ENCODE measurements around the gene EME2.

EME2 gene

DNA sequence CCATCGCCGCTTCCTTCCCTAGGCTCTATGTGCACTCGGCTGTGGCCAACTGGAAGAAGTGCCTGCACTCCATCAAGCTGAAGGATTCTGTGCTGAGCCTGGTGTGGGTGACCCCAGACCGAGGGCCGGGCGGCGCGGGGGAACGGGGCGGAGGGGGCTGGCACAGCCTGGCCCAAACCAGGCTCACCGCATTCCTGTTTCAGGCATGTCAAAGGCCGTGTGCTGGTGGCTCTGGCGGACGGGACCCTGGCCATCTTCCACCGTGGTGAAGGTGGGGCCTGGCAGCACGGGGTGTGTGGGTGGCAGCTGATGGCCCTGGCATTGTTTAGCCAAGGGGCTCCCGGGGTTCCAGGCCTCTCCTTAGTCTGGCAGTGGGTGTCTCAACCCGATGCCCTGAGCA, 5.9 kb upstream of the EME2 start:
- no peak for DNase-seq (ENCODE audit: low read depth in 2 of 2)

DNA sequence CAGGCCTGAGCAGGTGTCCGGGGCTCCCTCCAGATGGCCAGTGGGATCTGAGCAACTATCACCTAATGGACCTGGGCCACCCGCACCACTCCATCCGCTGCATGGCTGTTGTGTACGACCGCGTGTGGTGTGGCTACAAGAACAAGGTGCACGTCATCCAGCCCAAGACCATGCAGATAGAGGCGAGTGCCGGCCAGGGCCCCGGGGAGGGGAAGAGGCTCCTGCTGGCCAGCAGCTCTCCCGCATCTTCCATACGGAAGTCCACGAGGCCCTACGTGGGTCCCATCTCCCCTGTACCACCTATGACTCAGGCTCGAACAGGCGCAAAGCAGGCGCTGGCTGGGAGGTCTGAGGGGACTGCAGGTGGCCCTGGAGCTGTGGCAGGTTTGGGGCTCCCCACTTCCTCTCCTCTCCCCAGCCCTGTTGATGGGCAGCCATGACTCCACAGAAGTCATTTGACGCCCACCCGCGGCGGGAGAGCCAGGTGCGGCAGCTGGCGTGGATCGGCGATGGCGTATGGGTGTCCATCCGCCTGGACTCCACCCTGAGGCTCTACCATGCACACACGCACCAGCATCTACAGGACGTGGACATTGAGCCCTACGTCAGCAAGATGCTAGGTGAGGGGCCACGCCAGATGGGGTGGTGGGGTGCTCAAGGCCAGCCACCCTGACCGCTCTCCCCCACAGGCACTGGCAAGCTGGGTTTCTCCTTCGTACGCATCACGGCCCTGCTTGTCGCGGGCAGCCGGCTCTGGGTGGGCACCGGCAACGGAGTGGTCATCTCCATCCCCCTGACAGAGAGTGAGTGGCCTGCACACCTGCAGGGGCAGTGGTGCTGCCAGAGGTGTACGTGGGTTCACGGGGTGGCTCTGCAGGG, 5.3 kb upstream of the EME2 start:
- no peak for DNase-seq (ENCODE audit: low read depth in 2 of 2)

DNA sequence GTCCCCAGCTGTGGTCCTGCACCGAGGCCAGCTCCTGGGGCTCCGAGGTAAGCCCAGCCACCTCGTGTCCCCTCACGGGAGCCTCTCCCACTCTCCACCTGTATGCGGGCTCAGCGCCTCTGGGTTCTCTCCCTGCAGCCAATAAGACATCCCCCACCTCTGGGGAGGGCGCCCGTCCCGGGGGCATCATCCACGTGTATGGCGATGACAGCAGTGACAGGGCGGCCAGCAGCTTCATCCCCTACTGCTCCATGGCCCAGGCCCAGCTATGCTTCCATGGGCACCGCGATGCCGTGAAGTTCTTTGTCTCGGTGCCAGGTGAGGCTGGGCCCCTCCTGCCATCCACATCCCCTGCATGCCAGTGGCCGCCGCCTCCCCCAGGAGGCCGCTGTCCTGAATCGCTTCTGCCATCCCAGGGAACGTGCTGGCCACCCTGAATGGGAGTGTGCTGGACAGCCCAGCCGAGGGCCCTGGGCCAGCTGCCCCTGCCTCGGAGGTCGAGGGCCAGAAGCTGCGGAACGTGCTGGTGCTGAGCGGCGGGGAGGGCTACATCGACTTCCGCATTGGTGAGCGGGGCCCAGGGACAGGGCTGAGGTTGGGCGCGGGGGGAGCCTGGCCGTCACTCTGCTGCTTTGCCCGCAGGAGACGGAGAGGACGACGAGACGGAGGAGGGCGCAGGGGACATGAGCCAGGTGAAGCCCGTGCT, 4.4 kb upstream of the EME2 start:
- no peak for DNase-seq (ENCODE audit: low read depth in 2 of 2)

DNA sequence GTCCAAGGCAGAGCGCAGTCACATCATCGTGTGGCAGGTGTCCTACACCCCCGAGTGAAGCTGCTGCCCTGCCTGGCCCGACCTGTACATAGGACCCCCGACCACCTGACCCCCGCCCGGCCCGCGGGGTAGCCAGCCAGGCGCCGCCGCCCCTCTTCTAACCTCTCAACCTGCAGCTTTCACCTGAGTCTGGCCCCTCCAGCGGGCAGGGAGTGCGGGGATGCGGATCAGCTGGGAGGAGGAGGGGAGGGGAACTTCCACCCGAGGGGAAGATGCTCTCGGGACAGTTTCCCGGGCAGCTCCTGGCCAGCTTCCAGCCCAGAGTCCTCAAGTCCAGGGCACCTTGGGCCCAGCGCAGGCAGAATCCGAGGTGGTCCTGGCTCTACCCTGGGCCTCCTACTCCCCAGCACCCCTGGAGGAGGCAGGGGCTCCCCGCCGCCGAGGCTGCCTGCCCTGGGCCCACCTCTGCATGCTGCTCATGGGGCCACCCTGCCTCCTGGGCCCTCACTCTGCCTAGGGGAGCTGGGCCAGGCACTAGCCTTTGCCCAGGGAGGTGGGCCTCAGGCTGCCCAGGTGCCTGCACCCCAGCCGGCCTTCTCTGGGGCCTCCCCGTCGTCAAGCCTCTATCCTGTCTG, 3.7 kb upstream of the EME2 start:
- DNase-seq (ENCODE audit: low read depth in 2 of 2) = no peak

DNA sequence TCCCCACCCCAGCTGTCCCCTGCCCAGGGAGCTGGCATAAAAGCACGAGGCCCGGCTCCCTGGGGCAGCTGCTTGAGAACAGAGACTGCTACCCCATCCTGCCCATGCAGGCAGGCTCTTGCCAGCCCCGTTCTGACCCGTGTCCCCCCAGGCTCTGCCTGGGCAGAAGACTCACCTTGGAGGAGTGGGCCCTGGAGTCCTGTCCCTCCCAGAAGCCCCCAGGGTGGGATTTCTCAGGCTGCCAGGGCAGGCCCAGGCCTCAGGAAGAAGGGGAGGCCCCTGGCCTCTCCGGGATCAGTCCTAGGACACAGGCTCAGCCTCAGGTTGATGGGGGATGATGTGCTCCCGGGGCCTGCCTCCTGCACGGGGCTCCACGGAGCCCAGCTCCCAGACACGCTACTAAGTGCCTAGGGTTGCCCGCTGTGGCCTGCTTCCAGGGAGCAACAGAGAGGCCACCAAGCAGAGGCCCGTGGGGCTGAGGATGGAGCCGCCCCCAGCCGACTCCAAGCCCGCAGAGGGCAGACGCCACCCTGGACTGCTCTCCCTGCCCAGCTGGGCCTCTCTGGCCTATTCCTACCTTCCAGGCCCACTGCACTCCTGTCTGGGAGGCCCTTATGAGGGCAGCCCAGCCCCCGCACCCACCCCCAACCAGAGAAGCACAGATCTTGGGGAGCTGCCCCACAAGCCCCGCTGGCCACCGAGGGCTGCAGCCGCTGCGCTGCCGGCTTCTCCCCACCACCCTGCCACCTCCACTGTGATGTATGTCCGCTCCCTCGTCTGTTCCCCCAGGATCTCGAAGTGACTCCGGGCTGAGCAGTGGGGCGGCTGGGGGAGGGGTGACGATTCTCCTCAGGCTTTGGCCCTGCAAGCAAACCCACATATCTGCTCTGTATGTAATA, 3.0 kb upstream of the EME2 start:
- DNase-seq (ENCODE audit: low read depth in 2 of 2) = no peak

DNA sequence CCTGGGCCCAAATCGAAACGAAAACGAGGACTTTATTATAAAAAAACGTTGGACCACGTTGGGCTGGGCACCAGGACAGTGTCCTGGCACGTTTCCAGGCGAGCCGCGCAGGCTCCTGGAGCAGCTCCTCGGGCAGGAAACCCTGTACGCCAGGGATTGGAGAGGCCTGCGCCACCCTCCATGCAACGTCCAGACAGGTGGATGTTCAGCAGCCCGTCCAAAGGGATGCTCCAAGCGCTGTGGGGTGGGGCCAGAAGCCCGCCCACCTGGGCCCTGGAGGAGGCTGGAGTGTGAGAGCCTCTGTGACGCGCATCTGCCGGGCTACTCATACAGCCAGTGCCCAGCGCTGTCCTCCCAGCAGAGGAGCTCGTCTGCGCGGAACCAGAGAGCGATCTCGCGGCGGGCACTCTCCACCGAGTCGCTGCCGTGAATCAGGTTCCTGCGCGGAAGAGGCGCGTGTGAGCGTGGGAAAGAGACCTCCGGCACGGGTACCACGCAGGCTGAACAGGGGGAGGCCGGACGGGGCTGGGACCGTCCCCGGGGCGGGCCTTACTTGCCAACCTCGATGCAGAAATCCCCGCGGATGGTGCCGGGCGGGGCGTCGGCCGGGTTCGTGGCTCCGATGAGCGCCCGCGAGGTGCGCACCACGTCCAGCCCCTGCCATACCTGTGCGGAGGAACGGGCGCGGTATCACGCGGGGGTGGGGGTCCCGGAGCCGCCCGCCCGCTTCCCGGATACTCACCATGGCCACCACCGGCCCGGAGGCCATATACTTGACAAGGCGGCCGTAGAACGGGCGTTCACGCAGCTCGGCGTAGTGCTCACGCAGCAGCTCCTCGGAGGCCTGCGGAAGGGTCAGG, 2.1 kb upstream of the EME2 start:
- DNase-seq (ENCODE audit: low read depth in 2 of 2) = peak in 1 of 2 donors; percentile 52

DNA sequence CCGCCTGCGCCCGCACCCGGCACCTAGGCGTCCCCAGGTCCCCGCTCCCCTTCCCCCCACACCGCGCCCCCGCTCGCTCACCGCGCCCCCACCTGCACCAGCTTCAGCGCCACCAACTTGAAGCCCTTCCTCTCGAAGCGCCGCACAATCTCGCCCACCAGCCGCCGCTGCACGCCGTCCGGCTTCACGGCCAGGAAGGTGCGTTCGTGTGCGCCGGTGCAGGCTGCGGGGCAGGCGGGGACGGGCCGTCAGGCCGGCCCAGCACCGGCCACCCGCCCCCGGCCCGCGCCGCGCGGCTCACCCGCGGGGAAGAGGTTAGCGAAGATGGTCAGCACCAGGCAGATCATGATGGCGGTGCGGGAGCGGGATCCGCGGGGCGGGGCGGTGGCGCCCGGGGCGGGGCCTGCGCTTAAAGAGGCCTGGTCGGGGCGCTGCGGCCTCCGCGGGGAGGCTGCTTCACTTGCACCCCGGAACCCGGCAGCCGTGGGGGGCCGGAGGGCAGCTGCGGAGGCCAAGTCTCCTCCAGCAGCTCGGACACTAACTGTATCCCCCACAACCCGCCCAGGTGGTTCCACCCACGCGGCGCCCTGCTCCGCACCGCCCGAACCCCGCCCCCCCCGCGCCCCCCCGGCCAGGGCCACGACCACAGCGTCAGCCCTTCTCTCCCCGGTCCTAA, 1.3 kb upstream of the EME2 start, which contains the start of gene NME3:
Gene NME3 (minus strand): TSS at position 356 of the 676 bp plus-strand sequence. CDS start 9 bp downstream, at position 347.
- peak; percentile 41 to 67 for DNase-seq (ENCODE audit: low read depth in 2 of 2)

DNA sequence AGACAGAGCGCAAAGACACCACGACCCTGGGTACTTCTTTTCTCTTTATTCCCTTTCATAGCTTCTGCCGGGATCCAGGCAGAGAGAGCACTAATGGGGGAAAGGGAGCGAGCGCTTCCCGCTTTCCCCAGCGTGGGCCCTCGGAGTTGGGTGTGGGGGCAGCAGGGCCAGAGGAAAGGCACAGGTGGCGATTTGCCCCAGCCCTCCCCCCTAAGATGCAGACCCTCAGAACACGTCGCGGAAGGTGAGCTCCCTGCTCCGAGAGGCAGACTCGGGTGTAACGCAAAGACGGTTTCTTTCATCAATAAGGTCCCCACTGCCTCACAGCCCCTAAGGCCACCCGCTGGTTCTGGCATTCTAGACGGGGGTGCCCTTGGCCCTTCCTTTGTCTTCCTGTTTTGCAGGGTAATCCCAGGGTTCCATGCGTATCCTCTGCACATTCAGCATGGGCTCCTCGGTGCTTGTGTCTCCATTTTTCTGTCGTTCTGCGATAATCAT, 697 bp upstream of the EME2 start:
- no peak for DNase-seq (ENCODE audit: low read depth in 2 of 2)

DNA sequence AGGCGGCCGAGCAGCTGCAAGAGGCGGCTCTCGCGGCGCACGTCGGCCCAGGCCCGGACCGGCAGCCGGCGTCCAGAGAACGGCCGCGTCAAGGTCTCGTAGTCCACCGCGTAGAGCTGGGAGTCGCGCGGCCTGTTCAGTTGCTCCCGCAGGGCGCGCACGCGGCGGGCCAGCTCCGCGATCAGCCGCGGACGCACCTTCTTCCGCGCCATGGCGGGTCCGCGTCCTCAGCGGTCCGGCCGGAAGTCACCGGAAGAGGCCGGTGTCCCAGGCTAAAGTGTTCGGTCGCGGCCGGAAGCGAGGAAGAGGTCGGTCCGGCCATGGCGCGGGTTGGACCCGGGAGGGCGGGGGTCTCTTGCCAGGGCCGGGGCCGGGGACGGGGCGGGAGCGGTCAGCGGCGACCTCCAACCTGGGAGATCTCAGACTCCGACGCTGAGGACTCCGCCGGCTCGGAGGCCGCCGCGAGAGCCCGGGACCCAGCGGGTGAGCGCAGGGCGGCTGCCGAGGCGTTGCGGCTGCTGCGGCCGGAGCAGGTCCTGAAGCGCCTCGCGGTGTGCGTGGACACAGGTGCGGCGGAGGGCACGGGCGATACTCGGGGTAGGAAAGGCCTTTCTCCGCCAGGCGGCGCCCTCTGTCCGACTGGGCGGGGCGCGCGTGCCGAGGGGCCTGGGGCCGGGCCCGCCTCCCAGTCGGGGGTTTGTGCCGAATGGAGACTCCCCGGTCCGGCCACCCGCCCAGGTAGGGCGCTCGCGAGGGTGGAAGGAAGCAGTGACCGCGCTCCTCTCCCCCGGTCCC, 495 bp downstream of the EME2 start, which contains the start of gene MRPS34:
Gene MRPS34 (minus strand): TSS at position 227 of the 795 bp plus-strand sequence. CDS start 15 bp downstream, at position 212.
- peak; percentile 56 to 72 for DNase-seq (ENCODE audit: low read depth in 2 of 2)

DNA sequence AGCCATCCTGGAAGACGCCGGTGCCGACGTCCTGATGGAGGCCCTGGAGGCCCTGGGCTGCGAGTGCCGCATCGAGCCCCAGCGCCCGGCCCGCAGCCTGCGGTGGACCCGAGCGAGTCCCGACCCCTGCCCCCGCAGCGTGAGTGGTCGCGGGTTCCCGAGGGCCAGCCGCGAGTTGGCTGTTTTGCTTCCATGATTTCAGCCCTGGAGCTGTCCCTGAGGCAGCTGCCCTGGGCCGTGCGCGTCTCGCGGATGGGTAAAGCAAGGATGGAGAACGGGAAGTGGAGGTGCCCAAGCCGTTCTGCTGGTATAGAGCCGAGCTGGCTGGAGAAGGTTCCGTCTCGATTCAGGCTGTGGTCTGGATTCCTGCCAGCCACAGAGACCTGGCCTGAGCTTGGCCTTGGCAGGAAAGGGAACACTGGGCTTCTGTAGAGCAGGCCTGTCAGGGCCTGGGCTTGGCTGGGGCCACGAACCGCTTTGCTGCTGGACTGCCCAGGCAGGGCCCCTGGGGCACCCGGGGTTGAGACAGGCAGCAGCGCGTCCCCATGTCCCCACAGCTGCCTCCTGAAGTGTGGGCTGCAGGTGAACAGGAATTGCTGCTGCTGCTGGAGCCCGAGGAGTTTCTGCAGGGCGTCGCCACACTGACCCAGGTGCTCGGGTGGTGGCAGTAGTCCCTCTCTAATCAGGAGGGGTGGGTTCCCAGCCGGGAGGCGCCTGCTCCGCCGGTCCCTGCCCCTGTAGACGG, 1.3 kb downstream of the EME2 start:
- no peak for DNase-seq (ENCODE audit: low read depth in 2 of 2)

DNA sequence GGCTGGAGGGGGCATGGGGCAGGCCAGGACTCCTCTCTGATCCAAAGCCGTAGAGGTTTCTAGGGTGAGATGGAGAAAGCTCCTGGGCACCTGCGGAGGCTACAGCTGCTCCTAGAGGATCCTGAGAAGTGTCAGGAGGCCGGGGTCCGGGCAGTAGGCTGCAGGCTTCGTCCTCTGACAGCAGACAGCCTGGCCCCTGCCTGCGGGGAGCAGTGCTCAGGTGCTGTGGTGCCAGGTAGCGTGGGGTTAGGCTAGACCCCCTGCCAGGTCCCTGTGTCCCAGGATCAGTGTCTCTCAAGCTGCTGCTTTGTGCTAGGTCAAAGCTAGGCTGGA, 1.8 kb downstream of the EME2 start:
- DNase-seq (ENCODE audit: low read depth in 2 of 2) = no peak

DNA sequence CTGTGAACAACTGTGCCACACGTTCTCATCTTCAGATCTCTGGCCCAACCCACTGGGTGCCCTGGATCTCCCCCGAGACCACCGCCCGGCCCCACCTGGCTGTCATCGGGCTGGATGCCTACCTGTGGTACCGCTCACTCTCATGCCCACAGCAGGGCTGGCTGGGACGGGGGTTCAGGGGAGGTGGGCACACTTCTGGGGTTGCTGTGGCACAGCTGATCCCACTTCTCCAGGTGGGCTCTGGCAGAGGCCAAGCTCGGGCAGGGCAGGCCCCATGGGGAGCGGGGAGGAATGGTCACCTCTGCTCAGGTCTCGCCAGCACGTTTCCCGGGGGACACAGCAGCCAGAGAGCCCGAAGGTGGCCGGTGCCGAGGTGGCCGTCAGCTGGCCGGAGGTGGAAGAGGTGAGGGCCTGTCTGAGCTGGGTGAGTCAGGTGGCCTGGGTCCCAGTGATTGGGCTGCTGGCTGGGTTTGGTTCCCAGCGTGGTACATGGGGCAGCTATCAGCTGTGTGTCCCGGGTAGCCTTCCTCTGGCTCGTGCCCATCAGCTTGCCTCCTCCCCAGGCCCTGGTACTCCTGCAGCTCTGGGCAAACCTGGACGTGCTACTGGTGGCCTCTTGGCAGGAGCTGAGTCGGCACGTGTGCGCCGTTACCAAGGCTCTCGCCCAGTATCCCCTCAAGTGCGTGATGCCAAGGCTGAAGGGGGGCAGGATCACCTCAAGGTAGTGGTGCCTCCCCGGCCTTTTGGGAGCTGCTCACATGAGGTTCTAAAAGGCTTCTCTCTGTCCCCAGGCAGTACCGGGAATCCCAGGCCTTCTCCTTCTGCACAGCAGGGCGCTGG, 2.6 kb downstream of the EME2 start:
- DNase-seq (ENCODE audit: low read depth in 2 of 2) = no peak

DNA sequence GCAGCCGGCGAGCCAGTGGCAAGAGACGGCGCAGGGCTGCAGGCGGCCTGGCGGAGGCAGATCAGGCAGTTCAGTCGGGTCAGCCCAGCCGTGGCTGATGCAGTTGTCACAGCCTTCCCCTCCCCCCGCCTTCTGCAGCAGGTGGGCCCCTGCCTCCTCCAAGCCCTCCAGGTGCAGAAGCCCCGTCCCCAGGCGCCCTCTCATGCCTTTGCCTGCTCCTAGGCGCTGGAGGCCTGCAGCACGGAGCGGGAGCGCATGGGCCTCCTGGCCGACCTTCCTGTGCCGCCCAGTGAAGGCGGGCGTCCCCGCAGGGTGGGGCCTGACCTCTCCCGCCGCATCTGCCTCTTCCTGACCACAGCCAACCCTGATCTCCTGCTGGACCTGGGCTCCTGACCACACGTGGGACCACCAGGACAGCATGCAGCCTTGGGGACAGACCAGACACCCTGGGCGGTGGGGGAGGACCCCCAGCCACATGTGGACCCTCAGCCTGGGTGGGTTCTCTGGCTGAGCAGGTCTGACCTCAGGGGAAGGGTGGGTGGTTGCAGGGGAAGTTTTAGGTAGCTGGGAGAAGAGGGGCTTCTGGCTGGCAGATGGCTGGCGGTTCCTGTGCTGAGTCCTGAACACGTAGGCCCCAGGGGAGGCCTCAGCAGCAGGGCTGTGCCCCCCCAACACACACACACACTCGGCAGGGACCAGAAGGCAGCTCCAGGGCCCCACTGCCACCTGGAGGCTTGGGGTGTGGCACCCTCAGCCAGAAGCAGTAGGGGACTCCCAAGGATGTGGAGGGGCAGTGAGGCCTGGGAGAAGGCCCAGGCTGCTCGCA, 3.4 kb downstream of the EME2 start:
- no peak for DNase-seq (ENCODE audit: low read depth in 2 of 2)

DNA sequence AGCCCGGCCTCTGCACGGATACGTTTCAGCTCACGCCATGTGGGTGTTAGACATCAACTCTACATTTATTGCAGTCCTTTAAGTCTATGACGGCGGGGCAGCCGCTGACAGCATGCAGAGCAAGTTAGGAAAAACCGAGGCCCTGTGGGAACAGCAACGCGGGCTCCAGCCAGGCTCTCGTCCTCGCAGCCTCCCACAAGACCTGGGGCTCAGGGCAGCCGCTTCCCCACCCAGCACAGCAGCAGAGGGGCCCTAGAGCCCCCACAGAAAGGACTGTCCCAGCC, 4.0 kb downstream of the EME2 start:
- no peak for DNase-seq (ENCODE audit: low read depth in 2 of 2)

DNA sequence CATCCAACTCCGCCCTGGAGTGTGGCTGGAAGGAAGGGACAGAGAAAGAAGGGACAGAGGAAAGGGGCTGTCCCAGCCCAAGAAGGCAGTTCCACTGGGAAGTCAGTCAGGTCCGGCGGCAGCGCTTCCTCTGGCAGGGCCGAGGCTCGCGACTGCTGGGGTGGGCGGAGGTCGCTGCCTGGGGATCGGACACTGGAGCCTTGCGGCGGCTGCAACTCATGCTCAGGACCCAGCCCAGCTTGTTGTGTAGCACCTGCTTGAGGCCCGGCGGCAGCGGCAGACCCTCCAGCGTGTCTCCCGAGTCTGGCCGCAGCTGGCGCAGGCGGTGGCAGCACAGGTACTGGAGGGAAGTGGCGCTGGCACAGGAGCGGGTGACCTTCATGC, 4.4 kb downstream of the EME2 start:
- no peak for DNase-seq (ENCODE audit: low read depth in 2 of 2)

DNA sequence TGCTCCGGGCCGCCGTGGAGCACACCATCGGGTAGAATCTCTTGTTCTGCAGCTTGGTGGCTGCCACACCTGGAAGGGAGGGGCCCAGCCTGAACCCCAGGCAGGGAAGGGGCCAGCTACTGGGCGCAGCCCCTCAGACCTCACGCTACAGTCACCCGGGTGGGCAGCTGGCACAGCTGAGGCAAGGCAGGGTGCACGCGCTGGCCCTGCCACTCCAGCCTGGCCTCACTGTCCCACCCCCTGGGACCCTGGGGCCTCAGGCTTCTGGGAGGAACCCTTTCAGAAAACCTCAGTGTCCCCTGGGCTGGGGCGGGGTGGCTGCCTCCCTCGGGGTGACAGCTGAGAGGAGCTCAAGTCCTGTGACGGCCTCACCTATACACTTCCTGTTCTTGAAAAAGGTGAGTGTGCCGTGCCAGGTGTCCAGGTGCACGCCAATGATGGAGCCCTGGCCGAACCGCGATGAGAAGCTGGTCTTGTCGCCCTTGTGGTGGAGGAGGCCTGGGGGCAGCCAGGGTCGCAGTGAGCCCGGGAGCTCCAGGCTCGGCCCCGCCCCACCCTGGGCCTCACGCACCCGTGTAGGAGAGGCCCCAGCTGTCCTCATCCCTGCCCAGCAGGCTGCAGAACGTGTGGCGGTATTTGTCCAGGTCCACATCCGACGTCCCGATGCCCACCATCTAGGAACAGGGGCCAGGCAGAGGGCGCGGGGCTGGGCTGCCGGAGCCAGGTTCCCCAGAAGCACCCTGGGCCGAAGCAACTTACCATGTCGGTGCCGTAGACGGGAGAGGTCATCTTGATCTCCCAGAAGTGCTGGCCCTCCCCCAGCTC, 5.0 kb downstream of the EME2 start:
- DNase-seq (ENCODE audit: low read depth in 2 of 2) = no peak

Data from stimulated activated CD8-positive, alpha-beta memory T cell treated with anti-CD3 and anti-CD28 coated beads, Interleukin-7, amount 100 ng/mL, for 4 hours (primary cell).